Activated naive CD4-positive, alpha-beta T cell (primary cell): ENCODE measurements around the gene IFI44L.
A peak's percentile ranks its signal among the peaks of the same experiment; 100 is the strongest.

Experiments
- DNase-seq, 4 experiments: peaks; one replicate each; lab custom pipeline; 2025; lab: John Stamatoyannopoulos, UW

The IFI44L gene

DNA sequence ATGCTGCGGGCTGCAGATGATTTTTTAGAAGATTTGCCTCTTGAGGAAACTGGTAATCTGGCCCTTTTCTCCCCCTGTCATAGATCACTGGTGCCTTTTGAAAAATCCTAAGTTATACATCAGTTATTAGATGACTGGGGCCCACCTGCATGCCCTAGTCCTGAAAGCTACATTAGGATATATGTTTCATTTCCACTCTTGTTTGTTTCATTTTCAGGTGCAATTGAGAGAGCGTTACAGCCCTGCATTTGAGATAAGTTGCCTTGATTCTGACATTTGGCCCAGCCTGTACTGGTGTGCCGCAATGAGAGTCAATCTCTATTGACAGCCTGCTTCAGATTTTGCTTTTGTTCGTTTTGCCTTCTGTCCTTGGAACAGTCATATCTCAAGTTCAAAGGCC is 21.3 kb downstream of the IFI44L start:
- no peak for DNase-seq

DNA sequence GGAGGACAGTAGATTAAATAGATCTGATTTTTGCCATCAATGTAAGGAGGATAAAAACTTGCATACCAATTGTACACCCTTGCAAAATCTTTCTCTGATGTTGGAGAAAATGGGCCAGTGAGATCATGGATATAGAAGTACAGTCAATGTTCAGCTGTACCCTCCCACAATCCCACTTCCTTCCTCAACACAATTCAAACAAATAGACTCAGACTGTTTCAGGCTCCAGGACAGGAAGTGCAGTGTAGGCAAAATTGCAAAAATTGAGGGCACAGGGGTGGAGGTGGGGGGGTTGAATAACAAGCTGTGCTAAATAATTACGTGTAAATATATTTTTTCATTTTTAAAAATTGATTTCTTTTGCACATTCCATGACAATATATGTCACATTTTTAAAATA is 25.5 kb downstream of the IFI44L start:
- DNase-seq, result no peak

DNA sequence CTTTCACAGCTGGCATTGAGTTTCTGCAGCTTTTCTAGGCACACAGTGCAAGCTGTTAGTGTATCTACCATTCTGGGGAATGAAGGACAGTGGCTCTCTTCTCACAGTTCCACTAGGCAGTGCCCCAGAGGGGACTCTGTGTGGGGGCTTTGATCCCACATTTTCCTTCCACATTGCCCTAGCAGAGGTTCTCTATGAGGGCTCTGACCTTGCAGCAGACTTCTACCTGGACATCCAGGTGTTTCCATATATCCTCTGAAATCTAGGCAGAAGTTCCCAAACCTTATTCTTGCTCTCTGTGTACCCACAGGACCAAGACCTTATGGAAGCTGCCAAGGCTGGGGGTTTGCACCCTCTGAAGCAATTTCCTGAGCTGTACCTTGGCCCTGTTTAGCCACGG is 27.0 kb downstream of the IFI44L start:
- no peak for DNase-seq

DNA sequence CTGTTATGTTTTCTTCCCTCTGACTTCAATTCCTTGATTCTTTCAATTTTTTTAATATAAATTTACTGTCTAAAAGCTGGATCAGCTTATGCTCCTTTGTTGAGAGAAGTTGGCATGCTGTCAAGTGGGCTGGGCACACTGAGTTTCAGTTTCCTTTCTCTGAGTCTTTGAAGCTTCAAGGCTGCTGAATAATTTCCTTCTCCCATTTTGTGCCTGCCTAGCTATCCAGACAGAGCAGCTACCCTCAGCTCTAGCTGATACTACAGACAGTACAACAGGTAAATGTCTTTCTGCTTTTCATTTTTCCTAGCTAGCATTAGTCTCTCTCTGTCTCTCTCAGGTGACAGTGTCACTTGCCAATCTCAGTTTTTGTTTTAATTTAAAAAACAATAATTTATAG is 29.4 kb downstream of the IFI44L start, which contains the start of gene IFI44:
IFI44 (plus strand) TSS at position 204 of the 400 bp plus-strand sequence. CDS start 365 bp downstream, outside the sequence.
- peak in 3 of 4 experiments; percentile 12 to 75 (median 65) for DNase-seq

DNA sequence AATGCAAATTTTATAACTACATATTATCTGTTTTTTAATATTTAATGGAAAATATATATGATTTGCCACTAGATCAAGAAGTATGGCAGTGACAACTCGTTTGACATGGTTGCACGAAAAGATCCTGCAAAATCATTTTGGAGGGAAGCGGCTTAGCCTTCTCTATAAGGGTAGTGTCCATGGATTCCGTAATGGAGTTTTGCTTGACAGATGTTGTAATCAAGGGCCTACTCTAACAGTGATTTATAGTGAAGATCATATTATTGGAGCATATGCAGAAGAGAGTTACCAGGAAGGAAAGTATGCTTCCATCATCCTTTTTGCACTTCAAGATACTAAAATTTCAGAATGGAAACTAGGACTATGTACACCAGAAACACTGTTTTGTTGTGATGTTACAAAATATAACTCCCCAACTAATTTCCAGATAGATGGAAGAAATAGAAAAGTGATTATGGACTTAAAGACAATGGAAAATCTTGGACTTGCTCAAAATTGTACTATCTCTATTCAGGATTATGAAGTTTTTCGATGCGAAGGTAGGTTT is 29.9 kb downstream of the IFI44L start:
- no peak for DNase-seq

DNA sequence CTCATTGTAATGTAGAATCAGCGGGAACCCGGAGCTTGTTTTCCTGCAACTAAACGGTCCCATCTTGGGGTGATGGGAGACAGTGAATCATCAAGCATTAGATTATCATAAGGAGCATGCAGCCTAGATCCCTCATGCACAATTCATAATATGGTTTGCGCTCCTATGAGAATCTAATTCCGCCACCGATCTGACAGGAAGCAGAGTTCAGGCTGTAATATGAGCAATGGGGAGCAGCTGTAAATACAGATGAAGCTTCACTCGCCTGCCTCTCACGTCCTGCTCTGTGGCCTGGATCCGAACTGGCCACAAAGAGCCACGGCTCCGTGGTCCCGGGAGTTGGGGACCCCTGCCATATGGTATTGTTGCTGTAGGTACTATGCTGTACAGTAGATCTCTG is 31.0 kb downstream of the IFI44L start:
- DNase-seq, result no peak

DNA sequence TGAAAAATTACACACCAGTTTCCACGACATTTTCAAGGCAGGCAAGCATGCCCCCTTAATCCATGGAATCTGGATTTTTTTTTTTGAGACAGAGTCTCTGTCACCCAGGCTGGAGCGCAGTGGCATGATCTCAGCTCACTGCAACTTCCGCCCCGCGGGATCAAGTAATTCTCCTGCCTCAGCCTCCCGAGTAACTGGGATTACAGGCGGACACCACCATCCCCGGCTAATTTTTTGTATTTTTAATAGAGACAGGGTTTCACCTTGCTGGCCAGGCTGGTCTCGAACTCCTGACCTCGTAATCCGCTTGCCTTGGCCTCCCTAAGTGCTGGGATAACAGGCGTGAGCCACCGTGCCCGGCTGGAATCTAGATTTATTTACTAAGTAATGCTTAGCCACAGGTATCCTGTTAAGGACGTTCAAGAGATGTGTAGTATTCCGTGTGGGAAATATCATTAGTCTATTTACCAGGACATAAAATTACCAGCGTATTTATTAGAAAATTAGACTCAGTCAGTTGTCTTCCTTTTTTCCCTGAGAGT is 31.8 kb downstream of the IFI44L start:
- DNase-seq, result no peak

DNA sequence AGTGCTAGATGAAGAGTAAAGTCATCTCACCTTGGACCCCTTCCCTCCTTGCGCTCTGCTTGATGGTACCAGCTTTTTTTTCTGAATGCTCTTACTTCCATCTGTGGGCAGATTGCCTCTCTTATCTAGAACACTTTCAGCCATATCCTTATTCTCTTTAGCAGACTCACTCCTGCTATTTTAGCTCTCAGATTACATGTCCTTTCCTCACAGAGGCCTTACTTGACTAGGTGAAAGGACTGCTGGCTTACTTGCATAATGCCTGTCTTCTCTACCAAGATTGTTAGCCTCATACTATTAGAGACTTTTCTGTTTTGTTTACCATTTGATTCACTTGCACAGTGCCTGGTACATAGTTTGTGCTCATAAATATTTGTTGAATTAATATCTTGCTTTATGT is 38.7 kb downstream of the IFI44L start:
- no peak for DNase-seq

DNA sequence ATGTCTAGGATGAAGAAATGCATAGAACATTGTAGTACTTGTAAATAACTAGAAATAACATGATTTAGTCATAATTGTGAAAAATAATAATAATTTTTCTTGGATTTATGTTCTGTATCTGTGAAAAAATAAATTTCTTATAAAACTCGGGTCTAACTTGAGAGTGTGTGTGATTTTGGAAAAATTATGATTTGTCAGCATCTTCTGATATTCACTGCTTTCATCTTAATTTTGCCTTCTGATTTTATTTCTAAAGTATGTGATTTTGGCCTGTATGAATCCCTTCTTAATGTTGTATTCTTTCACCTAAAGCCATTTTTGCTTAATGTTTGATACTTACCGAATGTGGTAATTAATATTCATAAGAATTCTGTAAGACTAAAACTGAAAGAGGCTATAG is 43.7 kb downstream of the IFI44L start:
- DNase-seq, result no peak

DNA sequence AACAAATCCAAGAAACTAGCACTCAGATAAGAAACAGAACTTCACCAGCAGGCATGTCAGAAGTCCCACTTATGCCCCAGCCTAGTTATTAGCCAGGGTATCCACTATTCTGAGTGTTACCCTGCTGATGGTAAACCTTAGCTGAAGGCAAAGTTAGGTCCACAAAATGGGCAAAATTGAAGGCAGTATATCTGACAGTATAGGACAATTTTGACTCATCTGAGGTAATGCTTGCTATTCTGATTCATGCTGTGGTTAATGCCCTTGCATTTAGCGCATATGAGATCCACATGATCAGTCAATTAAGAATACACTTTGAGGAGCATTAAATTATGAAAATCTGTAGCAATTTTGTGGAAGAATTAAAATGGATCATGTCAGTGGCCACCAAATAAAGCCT is 44.5 kb downstream of the IFI44L start:
- no peak for DNase-seq

DNA sequence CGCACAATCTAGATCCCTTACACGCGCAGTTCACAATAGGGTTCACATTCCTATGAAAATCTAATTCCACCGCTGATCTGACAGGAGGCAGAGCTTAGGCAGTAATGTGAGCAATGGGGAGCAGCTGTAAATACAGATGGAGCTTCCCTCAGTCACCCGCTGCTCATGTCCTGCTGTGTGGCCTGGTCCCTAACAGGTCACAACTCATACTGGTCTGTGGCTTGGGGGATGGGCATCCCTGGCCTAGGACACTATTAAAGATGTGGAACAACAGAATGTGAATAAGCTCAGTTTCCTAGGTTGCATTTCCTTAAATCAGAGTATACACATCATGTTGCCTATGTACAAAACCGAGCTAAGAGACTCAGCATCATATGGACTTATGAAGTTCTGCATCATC is 45.6 kb downstream of the IFI44L start:
- DNase-seq, result no peak

DNA sequence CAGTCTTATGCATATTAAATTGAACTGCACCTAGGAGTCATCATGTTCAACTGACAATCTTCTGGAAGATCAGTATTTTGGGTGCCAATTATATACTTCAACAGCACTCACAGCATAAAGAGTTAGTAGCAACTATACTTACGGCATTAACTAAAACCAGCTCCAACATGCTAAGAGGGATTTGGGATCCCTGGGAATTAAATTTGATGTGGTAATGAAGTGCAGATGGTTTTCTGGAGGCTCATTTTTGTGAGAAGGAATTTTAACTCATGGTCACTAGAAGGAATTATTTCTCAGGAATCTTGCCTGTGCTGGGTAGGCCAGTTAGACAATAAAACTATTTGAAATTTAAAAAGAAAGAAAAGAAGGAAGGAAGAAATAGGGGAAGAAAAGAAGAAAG is 47.7 kb downstream of the IFI44L start:
- DNase-seq, result no peak

DNA sequence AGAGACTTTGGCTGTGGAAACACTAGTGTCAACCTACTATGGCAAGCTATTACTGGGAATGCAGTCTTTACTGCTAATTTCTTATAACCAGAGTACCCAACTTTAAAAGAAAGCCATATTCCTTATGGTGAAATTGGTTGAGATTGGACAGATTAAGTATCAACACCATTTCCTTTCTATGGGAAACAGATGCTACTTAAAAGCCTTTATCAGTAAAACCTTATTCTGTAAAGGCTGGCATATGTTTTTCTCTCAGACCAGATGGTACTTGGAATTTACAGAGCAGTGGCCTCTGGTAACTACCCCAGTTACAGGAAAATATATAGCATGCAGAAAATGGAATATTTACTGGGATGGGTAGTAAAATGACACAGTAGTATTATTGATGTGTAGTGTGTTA is 48.2 kb downstream of the IFI44L start:
- DNase-seq, result no peak

DNA sequence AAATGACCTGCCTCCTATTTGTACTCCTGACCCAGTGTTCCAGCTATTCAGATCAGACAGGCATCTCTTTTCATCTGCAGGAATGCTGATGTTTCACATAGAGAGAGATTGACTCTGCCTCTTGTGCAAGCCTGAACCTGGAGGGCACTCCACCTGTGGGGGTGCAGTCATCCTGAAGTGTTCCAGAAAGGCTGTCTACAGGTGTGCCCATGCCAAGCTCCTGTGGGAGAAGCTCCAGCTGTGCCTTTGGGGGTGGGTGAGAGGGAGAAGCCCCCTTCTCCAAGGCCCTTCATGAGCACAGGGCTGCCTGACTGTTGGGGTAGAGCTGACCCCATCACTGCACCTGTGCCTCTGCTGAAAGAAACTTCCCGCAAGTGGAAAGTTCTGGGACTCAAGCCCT is 52.2 kb downstream of the IFI44L start:
- DNase-seq, result no peak

DNA sequence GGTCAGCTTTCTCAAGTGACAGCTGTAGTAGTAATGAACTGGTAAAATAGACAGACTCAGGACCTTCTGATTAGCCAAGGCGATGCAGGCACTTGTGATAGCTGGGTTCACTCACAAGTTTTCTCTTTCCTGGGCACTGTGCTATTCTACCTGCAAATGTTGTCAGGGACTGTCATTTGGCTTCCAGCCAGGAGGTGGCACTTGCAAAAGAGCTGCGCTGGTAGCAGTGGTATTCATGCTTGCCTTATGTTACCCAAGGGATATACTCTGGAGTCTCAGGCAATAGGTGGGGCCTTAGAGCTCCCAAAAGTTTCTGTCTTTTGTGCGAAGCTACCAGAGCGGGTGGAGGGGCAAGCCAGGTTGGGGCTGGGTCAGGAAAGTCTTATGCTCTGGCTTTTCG is 52.9 kb downstream of the IFI44L start:
- DNase-seq, result peak in 1 of 4 experiments; percentile 15

DNA sequence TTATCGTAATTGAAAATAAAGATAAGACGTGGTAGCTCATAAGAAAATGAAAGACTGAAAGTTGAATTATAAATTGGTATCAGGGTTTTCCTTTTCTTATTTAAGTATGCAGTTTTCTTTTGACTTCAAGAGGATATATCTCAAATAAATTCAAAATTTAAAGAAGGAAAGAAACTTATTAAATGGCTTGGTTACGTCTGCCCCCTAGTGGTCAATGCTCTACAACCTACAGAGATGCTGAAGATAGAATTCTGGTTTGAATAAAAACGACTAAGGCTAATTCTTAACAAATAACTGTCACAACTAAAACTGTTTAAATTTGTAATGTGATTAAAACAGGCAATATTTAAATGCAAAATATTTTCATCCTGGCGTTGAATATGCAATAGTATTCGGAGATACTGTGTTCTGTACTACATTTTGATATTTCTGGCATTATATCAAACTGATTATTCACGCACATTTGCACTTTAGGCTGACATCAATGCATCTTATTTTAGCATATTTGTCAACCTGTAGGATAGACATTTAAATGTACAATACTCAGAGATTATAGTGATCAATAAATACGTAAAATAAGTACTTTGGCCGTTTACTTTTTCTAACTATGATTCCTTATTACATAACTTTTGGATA is 56.2 kb downstream of the IFI44L start:
- DNase-seq, result peak in 2 of 4 experiments; percentile 3 to 10

DNA sequence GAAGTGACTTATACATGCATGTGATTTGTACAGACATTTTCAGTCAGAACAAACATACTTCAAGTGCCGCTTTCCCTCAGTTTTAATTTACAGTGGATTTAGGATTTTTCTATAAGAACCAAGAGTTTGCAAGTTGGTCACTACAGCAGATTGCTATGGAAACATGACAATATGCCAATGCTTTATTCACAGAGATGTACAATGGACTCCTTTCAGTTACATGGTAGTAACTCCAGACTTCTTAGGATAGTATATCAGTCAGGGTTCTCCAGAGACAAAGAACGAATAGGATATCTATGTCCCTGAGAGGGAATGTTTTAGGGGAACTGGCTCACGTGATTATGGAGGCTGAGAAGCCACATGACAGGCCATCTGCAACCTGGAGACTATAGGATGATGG is 56.7 kb downstream of the IFI44L start:
- no peak for DNase-seq

DNA sequence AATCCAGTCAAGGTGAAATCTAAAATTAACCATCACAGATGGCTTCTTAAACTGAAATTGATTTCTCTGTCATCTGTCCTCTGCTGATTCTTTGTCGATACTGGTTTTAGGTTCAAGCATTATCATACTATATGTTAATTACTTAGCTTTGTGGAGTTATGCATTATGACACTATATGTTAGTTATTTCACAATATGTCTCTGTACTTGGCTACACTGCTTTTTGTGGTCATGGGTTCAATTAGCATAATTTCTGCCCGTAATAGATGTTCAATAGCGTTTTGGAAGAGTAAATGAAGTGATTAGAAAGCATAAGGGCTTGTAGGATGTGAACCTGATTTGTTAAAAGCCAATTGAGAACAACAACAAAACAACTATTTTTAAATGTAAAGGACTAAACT is 57.5 kb downstream of the IFI44L start:
- no peak for DNase-seq

DNA sequence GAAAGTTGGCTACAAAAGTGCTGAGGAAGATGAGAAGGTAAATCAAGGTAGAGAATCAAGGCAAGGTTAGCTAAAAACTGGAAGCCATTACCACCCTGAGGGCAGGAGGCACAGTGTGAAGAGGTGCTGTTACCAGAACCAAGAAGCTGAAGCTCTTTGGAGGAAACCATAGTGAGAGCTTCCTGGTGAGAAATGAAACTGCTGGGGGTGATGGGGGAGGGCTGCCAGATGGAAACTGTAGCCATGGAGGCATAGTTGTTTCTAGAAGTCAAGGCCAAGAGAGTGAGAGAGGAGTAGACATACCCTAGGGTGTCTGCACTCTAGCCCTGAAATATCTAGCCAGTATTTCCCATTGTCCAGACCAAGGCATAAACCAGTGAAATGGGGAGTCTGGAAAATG is 58.1 kb downstream of the IFI44L start:
- no peak for DNase-seq

DNA sequence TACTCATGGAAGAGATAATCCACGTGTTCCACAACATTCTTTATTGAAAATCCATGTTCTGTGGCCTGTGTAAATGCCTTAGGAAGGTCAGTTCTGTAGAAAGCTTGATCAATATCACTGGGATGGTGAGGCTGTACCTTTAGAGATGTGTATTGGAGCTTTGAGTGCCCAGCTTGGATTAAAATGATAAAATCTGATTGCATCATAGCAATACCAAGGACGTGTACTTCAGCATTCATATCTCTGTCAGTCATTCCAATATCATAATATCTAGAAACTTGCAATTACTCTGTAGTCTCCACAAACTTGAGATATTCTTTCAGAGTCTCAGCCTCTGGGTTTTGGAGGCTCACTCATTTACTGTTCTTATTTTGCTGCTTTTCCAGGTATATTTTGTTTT is 61.0 kb downstream of the IFI44L start:
- no peak for DNase-seq

DNA sequence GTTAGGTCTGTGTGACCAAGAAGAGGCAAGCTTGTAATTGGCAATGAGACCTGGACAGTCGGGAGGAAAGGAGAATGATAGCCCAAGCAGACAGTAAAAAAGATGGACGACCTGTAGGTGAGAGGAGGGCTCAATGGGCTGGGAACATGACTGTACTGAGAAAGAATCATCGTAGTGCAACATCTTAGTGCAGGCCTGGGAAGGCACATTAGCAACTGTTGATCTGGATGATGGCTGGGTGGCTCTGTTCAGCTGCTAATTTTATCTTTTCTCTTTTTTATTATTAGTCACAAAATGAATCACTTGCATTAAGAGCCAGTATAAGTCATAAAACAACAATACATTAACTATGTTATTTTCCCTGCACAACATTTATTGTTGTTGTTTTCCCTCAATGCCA is 62.2 kb downstream of the IFI44L start:
- no peak for DNase-seq

DNA sequence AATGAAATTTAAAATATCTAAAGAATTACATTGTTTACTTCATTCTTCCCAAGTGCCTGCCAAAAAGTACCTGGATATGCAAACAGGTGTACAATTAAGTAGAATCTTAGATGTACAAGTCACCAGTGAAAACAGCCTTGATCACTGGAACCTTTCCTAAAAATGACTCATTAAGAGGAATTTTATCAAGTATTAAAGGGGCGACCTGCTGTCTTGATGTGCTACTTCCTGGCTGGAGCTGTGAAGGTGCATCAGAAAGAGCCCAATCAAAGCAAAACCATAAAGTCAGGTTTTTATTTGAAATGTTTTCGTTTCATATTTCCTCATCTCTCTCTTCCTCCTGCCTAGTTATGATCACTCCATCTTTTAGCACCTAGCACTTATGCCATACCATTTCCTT is 62.8 kb downstream of the IFI44L start:
- no peak for DNase-seq

DNA sequence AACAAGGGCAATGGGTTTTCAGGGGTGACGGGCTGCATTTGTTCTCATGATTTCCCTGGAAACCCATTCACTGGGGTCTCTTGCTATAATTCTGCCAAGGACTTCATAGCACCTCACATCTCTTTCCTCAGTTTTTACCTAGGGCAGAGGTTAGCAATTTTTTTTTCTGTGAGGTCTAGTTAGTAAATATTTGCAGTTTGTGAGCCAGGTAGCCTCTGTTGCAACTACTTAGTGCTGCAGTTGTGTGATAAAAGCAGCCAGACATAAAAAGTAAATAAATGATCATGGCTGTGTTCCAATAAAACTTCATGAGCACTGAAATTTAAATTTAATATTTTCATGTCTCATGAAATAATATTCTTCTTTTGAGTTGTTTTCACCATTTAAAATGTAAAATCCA is 67.1 kb downstream of the IFI44L start:
- no peak for DNase-seq

DNA sequence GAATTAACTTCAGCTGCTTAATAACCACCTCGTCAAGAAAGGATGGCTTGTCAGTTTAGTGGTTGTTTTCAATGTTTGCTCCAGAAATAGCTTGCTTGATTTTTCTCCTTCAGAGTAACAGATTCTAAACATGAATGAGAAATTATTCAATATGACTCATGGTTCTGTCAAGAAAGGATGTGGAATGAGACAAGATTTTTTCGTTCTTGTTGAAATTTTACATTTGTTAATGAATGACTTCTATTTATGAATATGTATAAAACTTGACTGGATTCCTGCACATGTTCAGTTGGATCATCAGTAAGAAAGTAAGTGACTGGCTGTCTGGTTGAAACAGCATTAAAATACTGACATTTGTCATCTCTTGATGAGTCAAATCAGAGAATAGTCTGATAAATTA is 67.7 kb downstream of the IFI44L start:
- no peak for DNase-seq
